Stimulated activated naive CD8-positive, alpha-beta T cell treated with anti-CD3 and anti-CD28 coated beads, Interleukin-15, Interleukin-2, amounts not matched to agents 100 ng/mL and 50 ng/mL, for 24 hours (primary cell): ENCODE data around the gene PRKAG2.

Source experiments
- H3K27ac Mint-ChIP-seq: one replicate; pipeline ENCODE4 v1.8.0; 2021; ENCODE audit warnings: mild to moderate bottlenecking, mixed read lengths
- H3K27me3 Mint-ChIP-seq: one replicate; pipeline ENCODE4 v1.8.0; 2021; ENCODE audit warnings: mixed read lengths
- H3K36me3 Mint-ChIP-seq: one replicate; pipeline ENCODE4 v1.8.0; 2021; ENCODE audit warnings: low read depth, mixed read lengths
- H3K4me1 Mint-ChIP-seq: one replicate; pipeline ENCODE4 v1.8.0; 2021; ENCODE audit warnings: low read depth, mixed read lengths
- H3K4me3 Mint-ChIP-seq: one replicate; pipeline ENCODE4 v1.8.0; 2021; ENCODE audit warnings: mild to moderate bottlenecking, mixed read lengths
- H3K9me3 Mint-ChIP-seq: one replicate; pipeline ENCODE4 v1.8.0; 2021; ENCODE audit warnings: mixed read lengths

Gene PRKAG2

GRCh38 chr7:151566897-151567320 is 310.0 kb downstream of the PRKAG2 start:
- Mint-ChIP-seq H3K4me1 (no peaks in the 10 kb centered on the region), H3K36me3 (peaks cover 11% of the 10 kb centered on the region), H3K9me3 (no peaks in the 10 kb centered on the region), H3K27ac (no peak overlapping the region), H3K4me3 (no peak overlapping the region), H3K27me3 (no peaks in the 10 kb centered on the region)

DNA sequence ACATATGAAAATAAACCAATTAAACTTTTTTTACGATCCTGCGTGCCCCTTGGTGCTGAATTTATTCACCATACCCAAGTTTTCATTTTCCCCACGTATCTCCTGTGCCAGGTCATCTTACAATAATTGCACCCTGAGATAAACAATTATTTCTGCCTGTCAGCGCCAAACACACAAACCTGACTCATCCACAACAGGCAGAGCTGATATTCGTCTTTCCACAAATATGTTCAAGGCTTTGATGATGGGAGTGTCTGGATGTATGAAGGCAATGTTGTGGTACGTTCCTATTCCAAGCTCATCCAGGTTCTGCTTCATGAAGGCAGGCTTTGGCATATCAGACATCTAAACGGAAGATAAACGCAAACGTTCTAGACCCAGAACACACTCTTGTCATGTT is 311.4 kb downstream of the PRKAG2 start:
- Mint-ChIP-seq H3K4me3 (no peak overlapping the region), H3K27ac (no peak overlapping the region), H3K36me3 (peaks cover 20% of the 10 kb centered on the region), H3K9me3 (no peaks in the 10 kb centered on the region), H3K27me3 (no peaks in the 10 kb centered on the region), H3K4me1 (peaks cover under 1% of the 10 kb centered on the region)

- Mint-ChIP-seq H3K4me3 (no peak overlapping the region), H3K27me3 (no peaks in the 10 kb centered on the region), H3K27ac (peak overlapping the region; percentile 80), H3K9me3 (no peaks in the 10 kb centered on the region), H3K36me3 (peaks cover 55% of the 10 kb centered on the region), H3K4me1 (peaks cover 13% of the 10 kb centered on the region)
Observed at GRCh38 chr7:151560243-151560642, 316.7 kb downstream of the PRKAG2 start.

DNA sequence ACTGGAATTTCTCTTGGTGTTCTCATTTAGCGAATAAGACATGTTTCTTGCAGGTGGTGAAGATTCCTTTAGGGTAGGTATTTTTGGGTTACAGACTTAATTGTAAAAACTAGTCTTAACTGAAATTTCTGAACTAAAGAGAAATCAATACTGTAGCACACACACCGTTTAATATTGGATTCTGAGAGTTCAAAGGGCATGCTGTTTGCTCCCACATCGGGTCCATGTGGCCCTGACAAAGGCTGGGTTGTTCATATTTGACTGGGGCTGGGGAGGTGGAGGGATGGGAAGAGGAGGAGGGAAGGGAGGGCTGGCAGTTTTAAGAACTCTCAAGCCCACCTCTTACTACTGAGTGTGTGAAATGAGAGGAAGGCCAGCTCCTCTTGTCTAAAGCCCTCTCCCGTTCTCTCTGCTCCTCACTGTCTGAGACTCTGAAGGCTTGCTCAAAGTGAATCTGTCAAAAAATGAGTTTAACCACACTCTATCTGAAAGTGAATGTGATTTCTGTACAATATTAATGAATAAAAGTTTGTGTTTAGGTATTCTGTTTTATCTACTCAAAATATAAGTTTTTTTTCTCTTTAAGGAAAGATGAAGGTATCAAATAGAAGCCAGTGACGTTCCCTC is 317.2 kb downstream of the PRKAG2 start:
- Mint-ChIP-seq H3K27ac (peak overlapping the region; percentile 80), H3K4me3 (no peak overlapping the region), H3K4me1 (peaks cover 13% of the 10 kb centered on the region), H3K36me3 (peaks cover 55% of the 10 kb centered on the region), H3K27me3 (no peaks in the 10 kb centered on the region), H3K9me3 (no peaks in the 10 kb centered on the region)

DNA sequence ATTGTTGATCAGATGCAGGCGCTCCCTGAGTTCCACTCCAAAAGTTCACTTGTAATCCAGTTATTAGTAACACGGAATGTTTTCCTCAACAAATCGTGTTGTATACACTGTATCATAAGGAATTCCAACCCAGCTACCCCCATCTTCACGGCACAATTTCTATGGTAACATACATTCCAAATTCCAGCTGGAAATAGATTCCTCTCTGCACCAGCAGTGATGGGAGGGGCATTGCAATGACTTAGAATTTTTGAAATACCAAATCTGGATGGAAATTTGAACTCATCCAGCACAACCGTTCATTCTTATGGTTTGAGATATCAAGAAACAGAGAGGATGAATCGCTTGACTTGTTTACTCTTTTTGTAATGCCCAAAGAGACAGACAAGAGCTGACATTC is 318.3 kb downstream of the PRKAG2 start:
- H3K4me3 Mint-ChIP-seq = no peak overlapping the region
- H3K9me3 Mint-ChIP-seq = no peaks in the 10 kb centered on the region
- peaks cover 13% of the 10 kb centered on the region for H3K4me1 Mint-ChIP-seq
- no peaks in the 10 kb centered on the region for H3K27me3 Mint-ChIP-seq
- no peak overlapping the region for H3K27ac Mint-ChIP-seq
- peaks cover 52% of the 10 kb centered on the region for H3K36me3 Mint-ChIP-seq

DNA sequence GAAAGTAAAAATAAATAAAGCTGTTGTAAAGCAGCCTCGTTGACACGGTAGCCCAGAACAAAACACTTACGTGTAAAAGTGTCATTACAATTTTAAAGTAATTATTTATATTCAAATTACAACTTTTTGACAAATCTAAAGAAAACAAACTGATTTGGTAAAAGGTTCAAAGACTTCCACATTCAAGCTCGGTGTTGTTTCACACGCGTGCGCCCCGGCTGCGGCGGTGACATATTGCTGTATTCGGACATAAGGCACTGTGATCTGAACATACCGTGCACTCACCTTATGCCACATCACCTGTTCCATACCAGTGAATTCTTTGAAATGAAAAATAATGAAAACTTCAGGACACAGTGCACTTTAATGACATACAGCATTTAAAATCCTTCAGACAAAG is 320.3 kb downstream of the PRKAG2 start:
- peaks cover 13% of the 10 kb centered on the region for H3K4me1 Mint-ChIP-seq
- no peaks in the 10 kb centered on the region for H3K9me3 Mint-ChIP-seq
- H3K27ac Mint-ChIP-seq = no peak overlapping the region
- no peak overlapping the region for H3K4me3 Mint-ChIP-seq
- peaks cover 4% of the 10 kb centered on the region for H3K27me3 Mint-ChIP-seq
- H3K36me3 Mint-ChIP-seq = peaks cover 46% of the 10 kb centered on the region

GRCh38 chr7:151553356-151553755 is 323.6 kb downstream of the PRKAG2 start:
- peaks cover 16% of the 10 kb centered on the region for H3K36me3 Mint-ChIP-seq
- H3K4me3 Mint-ChIP-seq = no peak overlapping the region
- no peaks in the 10 kb centered on the region for H3K9me3 Mint-ChIP-seq
- peaks cover 4% of the 10 kb centered on the region for H3K27me3 Mint-ChIP-seq
- no peaks in the 10 kb centered on the region for H3K4me1 Mint-ChIP-seq
- H3K27ac Mint-ChIP-seq = no peak overlapping the region

- Mint-ChIP-seq H3K9me3 (no peaks in the 10 kb centered on the region), H3K4me1 (no peaks in the 10 kb centered on the region), H3K27ac (no peak overlapping the region), H3K27me3 (peaks cover 10% of the 10 kb centered on the region), H3K36me3 (peaks cover 12% of the 10 kb centered on the region), H3K4me3 (no peak overlapping the region)
Observed at GRCh38 chr7:151552352-151553028, 324.4 kb downstream of the PRKAG2 start.

DNA sequence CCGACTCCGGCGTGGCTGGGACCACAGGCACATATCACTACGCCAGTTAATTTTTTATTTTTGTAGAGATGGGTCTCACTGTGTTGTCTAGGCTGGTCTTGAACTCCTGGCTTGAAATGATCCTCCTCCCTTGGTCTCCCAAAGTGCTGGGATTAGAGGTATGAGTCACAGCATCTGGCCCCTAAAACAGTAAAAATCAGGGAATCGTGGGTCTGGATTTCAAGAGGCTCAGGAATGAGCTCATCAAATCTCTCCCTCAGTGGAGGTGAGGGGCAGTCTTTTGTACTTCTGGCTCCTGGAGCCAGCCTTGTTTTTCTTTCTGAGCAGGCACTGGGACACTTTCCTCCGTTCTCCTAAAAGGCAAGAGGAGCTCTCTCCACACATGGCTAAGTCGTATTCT is 325.1 kb downstream of the PRKAG2 start:
- no peaks in the 10 kb centered on the region for H3K4me1 Mint-ChIP-seq
- H3K36me3 Mint-ChIP-seq = peaks cover 8% of the 10 kb centered on the region
- H3K27me3 Mint-ChIP-seq = peaks cover 10% of the 10 kb centered on the region
- H3K9me3 Mint-ChIP-seq = no peaks in the 10 kb centered on the region
- H3K4me3 Mint-ChIP-seq = no peak overlapping the region
- H3K27ac Mint-ChIP-seq = no peak overlapping the region

GRCh38 chr7:151550656-151551286 is 326.1 kb downstream of the PRKAG2 start:
- Mint-ChIP-seq H3K36me3 (no peaks in the 10 kb centered on the region), H3K4me1 (no peaks in the 10 kb centered on the region), H3K27ac (no peak overlapping the region), H3K27me3 (peaks cover 14% of the 10 kb centered on the region), H3K9me3 (no peaks in the 10 kb centered on the region), H3K4me3 (no peak overlapping the region)

- Mint-ChIP-seq H3K27ac (no peak overlapping the region), H3K36me3 (no peaks in the 10 kb centered on the region), H3K27me3 (peaks cover 15% of the 10 kb centered on the region), H3K4me3 (no peak overlapping the region), H3K9me3 (no peaks in the 10 kb centered on the region), H3K4me1 (no peaks in the 10 kb centered on the region)
Observed at GRCh38 chr7:151549644-151550043, 327.3 kb downstream of the PRKAG2 start.

- Mint-ChIP-seq H3K36me3 (no peaks in the 10 kb centered on the region), H3K9me3 (no peaks in the 10 kb centered on the region), H3K27me3 (peaks cover 20% of the 10 kb centered on the region), H3K4me3 (no peak overlapping the region), H3K27ac (no peak overlapping the region), H3K4me1 (no peaks in the 10 kb centered on the region)
Observed at GRCh38 chr7:151549083-151549482, 327.8 kb downstream of the PRKAG2 start.

- peaks cover 22% of the 10 kb centered on the region for H3K27me3 Mint-ChIP-seq
- H3K9me3 Mint-ChIP-seq = no peaks in the 10 kb centered on the region
- H3K36me3 Mint-ChIP-seq = no peaks in the 10 kb centered on the region
- H3K4me3 Mint-ChIP-seq = no peak overlapping the region
- H3K27ac Mint-ChIP-seq = no peak overlapping the region
- no peaks in the 10 kb centered on the region for H3K4me1 Mint-ChIP-seq
Observed at GRCh38 chr7:151544183-151544582, 332.7 kb downstream of the PRKAG2 start.

GRCh38 chr7:151542606-151543130 is 334.2 kb downstream of the PRKAG2 start:
- Mint-ChIP-seq H3K27me3 (peaks cover 22% of the 10 kb centered on the region), H3K27ac (no peak overlapping the region), H3K4me3 (no peak overlapping the region), H3K36me3 (no peaks in the 10 kb centered on the region), H3K9me3 (no peaks in the 10 kb centered on the region), H3K4me1 (peaks cover 6% of the 10 kb centered on the region)

DNA sequence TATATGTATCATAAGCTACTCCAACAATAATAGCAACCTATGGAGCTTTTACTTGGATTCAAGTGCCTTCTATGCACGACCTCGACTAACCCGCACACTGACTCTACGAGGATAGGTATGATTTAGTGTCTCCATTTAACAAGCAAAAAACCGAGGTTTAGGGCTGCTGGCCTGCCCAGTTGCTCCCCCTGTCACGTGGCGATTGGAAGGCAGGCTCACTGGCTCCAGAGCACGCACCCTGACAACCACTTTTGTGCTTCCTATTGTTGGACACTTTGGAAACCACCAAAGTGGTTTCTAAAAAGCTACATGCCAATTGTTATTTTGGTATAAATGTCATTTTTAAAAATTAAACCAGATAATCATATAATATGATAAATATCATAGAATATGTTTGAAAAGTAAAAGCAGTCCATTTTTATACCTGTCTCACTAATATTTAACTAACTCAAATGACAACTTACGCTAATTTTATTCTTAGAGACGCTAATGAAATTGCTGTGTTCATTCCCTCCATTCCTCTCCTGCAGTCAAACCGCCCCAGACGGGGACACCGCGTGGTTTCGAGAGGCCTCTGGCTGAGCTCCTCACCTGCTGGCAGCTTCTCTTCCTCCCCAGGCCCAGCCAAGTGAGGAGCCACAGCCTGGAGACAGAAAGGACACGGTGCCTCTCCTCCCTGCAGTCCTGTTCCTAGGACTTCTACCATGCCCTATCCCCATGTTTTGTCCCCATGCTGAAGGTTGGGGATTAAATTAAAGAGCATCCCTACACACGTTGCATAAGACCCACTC is 335.0 kb downstream of the PRKAG2 start:
- Mint-ChIP-seq H3K27ac (no peak overlapping the region), H3K27me3 (peaks cover 27% of the 10 kb centered on the region), H3K36me3 (no peaks in the 10 kb centered on the region), H3K4me1 (peaks cover 9% of the 10 kb centered on the region), H3K4me3 (no peak overlapping the region), H3K9me3 (peaks cover 2% of the 10 kb centered on the region)
